Esophagus squamous epithelium (tissue), 5 donors: ENCODE data around the gene MUSK. TPM values are rescaled to one million over a fixed set of nuclear protein-coding genes. Genes with fewer than 3 reads are reported as not detected.
A peak's percentile ranks its signal among the peaks of the same experiment; 100 is the strongest.

Experiments
- DNase-seq: peaks from one replicate; lab custom pipeline; 2025; lab: John Stamatoyannopoulos, UW
- H3K27ac ChIP-seq, 4 donors: fragments of 200-600 bp; sonication (generic); one replicate each; pipeline ENCODE4 v1.5.1; 2016 to 2019; ENCODE audit warnings: mild to moderate bottlenecking in 1 of 4
- H3K27me3 ChIP-seq, 4 donors: fragments of 200-600 bp; sonication (generic); 1 replicate in 3 of 4; 2 replicates in 1 of 4; pipeline versions ENCODE4 v1.5.1 to v1.6.0; 2017 to 2021; ENCODE audit warnings: antibody characterized with exemption in 1 of 4
- H3K36me3 ChIP-seq, 3 donors: fragments of 200-600 bp; sonication (generic); one replicate each; pipeline ENCODE4 v1.5.1; 2016 to 2019
- H3K4me1 ChIP-seq, 3 donors: fragments of 200-600 bp; sonication (generic); one replicate each; pipeline ENCODE4 v1.5.1; 2017 to 2019
- H3K4me3 ChIP-seq, 4 donors: fragments of 200-600 bp; sonication (generic); 1 replicate in 3 of 4; 2 replicates in 1 of 4; pipeline ENCODE4 v1.5.1; 2016 to 2019; ENCODE audit warnings: mild to moderate bottlenecking in 2 of 4, moderate library complexity in 1 of 4
- H3K9me3 ChIP-seq, 3 donors: fragments of 200-600 bp; sonication (generic); one replicate each; pipeline ENCODE4 v1.5.1; 2016 to 2019
- CTCF ChIP-seq, 6 experiments: fragments of 450-650 bp in 4 of 6; fragments of 200-600 bp in 2 of 6; sonication (generic) in 2 of 6; IDR thresholded peaks; one replicate each; pipeline ENCODE4 v1.5.1; 2016 to 2019; ENCODE audit warnings: antibody characterized with exemption in 6 of 6, mild to moderate bottlenecking in 4 of 6, moderate library complexity in 4 of 6
- POLR2A ChIP-seq, 4 donors: fragments of 450-650 bp; IDR thresholded peaks; one replicate each; pipeline ENCODE4 v1.6.1; 2017; ENCODE audit warnings: antibody characterized with exemption in 4 of 4, mild to moderate bottlenecking in 4 of 4, moderate library complexity in 3 of 4
- WGBS, 2 donors: methylation state at CpG; one replicate each; pipeline ENCODE4 v1.1.5; 2018; 5-methylcytosine and 5-hydroxymethylcytosine counted together
- intact Hi-C: fragments of 100-400 bp; cut with DNase I; formaldehyde crosslinking; loops from one replicate; pipeline ENCODE4 v1.15.0; 2022
- total RNA-seq, 4 donors: library from RNA; depleted of rRNA; stranded (reverse); fragments of >200 nt; gene quantifications; one replicate each; pipeline ENCODE4 v1.1.0, GENCODE V29; 2016
- donor health status: DM: yes; HTN: yes; CAD: no.

MUSK gene
- 10 to 100 TPM in 1 of 4 donors, 1 to 10 TPM in 2, under 1 TPM in 1; 0.15 to 10.1 (median 1.5) TPM for total RNA-seq

GRCh38 chr9:110668570-110669167 lies at the start of gene MUSK:
Gene MUSK (plus strand): TSS chr9:110668791. CDS start chr9:110668905, 114 bp downstream.
- Histone ChIP-seq H3K9me3 (no peaks in the 10 kb centered on the region), H3K27me3 (no peaks in the 10 kb centered on the region), H3K27ac (peak within 1 kb of the TSS in 3 of 4 donors; percentile 1 to 50 (median 5)), H3K4me1 (no peaks in the 10 kb centered on the region), H3K4me3 (peak within 1 kb of the TSS in 3 of 4 donors; percentile 14 to 24 (median 18)), H3K36me3 (no peaks in the 10 kb centered on the region)
- no peak for TF ChIP-seq CTCF (IDR thresholded peaks at IDR 0.05)
- TF ChIP-seq POLR2A (IDR thresholded peaks at IDR 0.05): no peak
- WGBS, 2 donors: 71 to 86% methylated on average over 7 to 8 of the region's 8 CpGs
- intact Hi-C loops: no loop called here
- no peak for DNase-seq

GRCh38 chr9:110619831-110620230 lies 48.8 kb upstream of the MUSK start:
- TF ChIP-seq CTCF (IDR thresholded peaks at IDR 0.05): no peak
- no peak for TF ChIP-seq POLR2A (IDR thresholded peaks at IDR 0.05)
- no peaks in the 10 kb centered on the region for H3K9me3 ChIP-seq
- no peak overlapping the region for H3K4me3 ChIP-seq
- no peaks in the 10 kb centered on the region for H3K36me3 ChIP-seq
- no peaks in the 10 kb centered on the region for H3K27me3 ChIP-seq
- no peak for DNase-seq
- intact Hi-C loops: no loop called here
- no peaks in the 10 kb centered on the region for H3K4me1 ChIP-seq
- no peak overlapping the region for H3K27ac ChIP-seq

- H3K9me3 ChIP-seq: no peaks in the 10 kb centered on the region
- WGBS, 2 donors: 29 to 34% methylated on average over 3 of the region's 3 CpGs
- H3K4me3 ChIP-seq: no peak overlapping the region
- no peak overlapping the region for H3K27ac ChIP-seq
- H3K4me1 ChIP-seq: no peaks in the 10 kb centered on the region
- no peaks in the 10 kb centered on the region for H3K27me3 ChIP-seq
- H3K36me3 ChIP-seq: no peaks in the 10 kb centered on the region
- DNase-seq: no peak
- intact Hi-C loops: no loop called here
- TF ChIP-seq POLR2A (IDR thresholded peaks at IDR 0.05): no peak
- TF ChIP-seq CTCF (IDR thresholded peaks at IDR 0.05): no peak
Measured at GRCh38 chr9:110620726-110621125, 47.9 kb upstream of the MUSK start.

- 49 to 72% methylated on average over 2 of the region's 2 CpGs for WGBS, 2 donors
- intact Hi-C loops: no loop called here
- no peaks in the 10 kb centered on the region for H3K36me3 ChIP-seq
Measured at GRCh38 chr9:110622368-110622767, 46.2 kb upstream of the MUSK start.

More at GRCh38 chr9:110622368-110622767, 46.2 kb upstream of the MUSK start:
- Histone ChIP-seq H3K4me3 (no peak overlapping the region), H3K9me3 (no peaks in the 10 kb centered on the region), H3K4me1 (no peaks in the 10 kb centered on the region), H3K27ac (no peak overlapping the region), H3K27me3 (no peaks in the 10 kb centered on the region)
- no peak for DNase-seq
- TF ChIP-seq CTCF (IDR thresholded peaks at IDR 0.05) (no peak), POLR2A (IDR thresholded peaks at IDR 0.05) (no peak)
